GM12865 (cell line): Measurements from ENCODE around the gene SPATA31D4.
"Not testable (repeated sequence)": the region's sequence is repeated elsewhere in the genome, so short reads cannot be mapped to it uniquely, and the experiment has no call there.

Experiments used
- DNase-seq: peaks from one replicate; pipeline ENCODE4 v3.0.0; 2010; ENCODE audit warnings: low read depth
- H3K4me3 ChIP-seq: 2 replicates; pipeline ENCODE4 v1.5.1; 2011; ENCODE audit warnings: mild to moderate bottlenecking, low read depth, low read length, control low read depth
- CTCF ChIP-seq: IDR thresholded peaks from 2 replicates; pipeline ENCODE4 v1.5.1; 2011; ENCODE audit warnings: low read length, control low read depth, low read depth, inconsistent platforms; ENCODE audit not compliant: insufficient read depth; ENCODE audit errors: missing control alignments

SPATA31D4 gene

GRCh38 chr9:81928305-81928704 lies at the start of gene SPATA31D4:
SPATA31D4 (plus strand) TSS chr9:81928428; CDS start chr9:81928514, 86 bp downstream.
- not testable (repeated sequence) for DNase-seq, H3K4me3 ChIP-seq

DNA sequence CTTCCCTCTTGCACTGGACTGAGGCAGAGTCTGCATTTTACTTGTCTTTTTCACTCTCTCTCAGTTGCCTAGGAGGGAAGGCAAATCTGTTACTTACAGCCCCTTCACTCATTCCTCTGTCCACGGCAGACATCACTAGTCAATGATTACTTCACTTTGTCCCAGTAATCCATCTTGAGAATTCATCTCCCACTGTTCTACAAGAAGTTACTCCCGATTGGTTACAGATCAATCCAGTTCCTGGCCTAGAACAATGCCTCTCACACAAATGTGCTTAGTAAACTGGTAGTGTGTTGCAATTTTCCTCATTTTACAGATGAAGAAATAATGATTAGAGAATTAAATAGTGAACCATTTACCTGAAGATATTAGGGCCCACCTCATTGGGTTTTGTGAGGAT lies 49.7 kb upstream of the SPATA31D4 start:
- DNase-seq = no peak

GRCh38 chr9:81879501-81879916 lies 48.7 kb upstream of the SPATA31D4 start:
- no peak for DNase-seq
- H3K4me3 ChIP-seq = no peak overlapping the region
- TF ChIP-seq CTCF = no peak

More for the DNA sequence above, 49.7 kb upstream of the SPATA31D4 start:
- no peak for TF ChIP-seq CTCF
- H3K4me3 ChIP-seq = no peak overlapping the region

- DNase-seq = no peak
- TF ChIP-seq CTCF = no peak
- H3K4me3 ChIP-seq = no peak overlapping the region
These were observed 42.6 kb upstream of the SPATA31D4 start for GRCh38 chr9:81885602-81886001.

DNA sequence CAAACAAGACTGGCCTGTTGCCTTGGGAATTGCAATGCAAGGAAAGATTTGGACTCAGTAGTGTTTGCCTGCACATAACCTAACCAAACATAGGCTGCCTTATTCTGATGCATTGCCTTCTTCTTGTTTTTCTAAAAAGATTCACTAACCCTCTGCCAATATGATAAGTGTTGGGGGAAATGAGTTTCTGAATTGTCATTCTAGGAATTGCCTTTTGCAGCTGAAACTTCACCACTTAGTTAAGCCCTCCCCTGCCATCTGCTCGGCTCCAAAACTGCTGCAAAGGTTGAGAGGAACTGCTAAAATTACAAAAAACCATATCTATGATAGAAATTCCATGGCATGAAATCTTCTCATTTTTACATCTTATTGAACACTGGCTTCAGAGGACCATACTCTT lies 41.6 kb upstream of the SPATA31D4 start:
- DNase-seq = no peak
- no peak for TF ChIP-seq CTCF
- H3K4me3 ChIP-seq = no peak overlapping the region

DNA sequence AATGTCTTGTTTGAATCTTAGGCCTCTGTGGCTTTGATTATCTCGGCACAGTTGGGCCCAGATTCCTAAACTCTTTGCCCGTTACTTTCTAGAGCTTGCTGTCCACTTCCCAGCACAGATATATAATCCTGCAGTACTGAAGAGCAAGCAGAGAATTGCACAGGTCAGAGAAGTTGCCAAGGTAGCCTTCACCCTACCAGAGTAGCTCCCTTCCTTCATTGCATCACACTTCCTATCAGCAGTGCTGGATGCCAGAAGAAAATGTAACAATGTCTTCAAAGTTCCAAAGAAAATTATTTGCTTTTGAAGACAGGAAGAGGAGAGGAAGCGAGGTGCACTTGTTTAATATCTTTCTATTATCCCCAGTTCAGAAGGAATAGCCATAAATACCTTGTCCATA lies 38.1 kb upstream of the SPATA31D4 start:
- no peak for TF ChIP-seq CTCF
- DNase-seq = no peak
- H3K4me3 ChIP-seq = no peak overlapping the region

- no peak for TF ChIP-seq CTCF
- DNase-seq = no peak
- H3K4me3 ChIP-seq = no peak overlapping the region
These were observed 35.8 kb upstream of the SPATA31D4 start for GRCh38 chr9:81892440-81892839.
